ENCODE data around the gene SLC25A18.

Gene SLC25A18

DNA sequence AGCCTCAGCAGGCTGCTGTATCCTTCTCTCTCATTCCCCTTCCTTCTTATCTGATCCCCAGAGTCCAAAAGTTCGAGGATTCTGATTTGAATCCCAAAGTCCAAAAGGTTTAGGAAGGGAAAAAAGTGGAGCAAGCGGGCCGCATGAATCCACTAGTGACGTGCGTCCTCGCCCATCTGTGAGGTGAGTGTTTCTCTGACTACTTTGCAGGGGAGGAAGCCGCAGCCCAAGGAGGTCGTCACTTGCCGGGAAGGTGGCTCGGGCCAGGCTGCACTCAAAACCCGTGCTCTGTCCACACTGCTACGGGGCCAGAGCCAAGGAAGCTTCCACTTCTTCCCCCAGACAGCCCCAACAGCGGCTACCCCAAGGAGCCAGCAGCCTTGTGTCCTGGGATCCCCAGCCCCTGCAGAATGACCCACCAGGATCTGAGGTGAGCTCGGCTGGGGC is 16.3 kb downstream of the SLC25A18 start:
- H3K4me3 ChIP-seq (ENCODE audit: control insufficient read depth, low read depth, low read length): no peak overlapping the region
- no peak for DNase-seq (ENCODE audit: low read depth)
- no peak for TF ChIP-seq CTCF (conservative IDR thresholded peaks at IDR 0.05; ENCODE audit: control insufficient read depth, insufficient read depth, low read depth, low read length)

DNA sequence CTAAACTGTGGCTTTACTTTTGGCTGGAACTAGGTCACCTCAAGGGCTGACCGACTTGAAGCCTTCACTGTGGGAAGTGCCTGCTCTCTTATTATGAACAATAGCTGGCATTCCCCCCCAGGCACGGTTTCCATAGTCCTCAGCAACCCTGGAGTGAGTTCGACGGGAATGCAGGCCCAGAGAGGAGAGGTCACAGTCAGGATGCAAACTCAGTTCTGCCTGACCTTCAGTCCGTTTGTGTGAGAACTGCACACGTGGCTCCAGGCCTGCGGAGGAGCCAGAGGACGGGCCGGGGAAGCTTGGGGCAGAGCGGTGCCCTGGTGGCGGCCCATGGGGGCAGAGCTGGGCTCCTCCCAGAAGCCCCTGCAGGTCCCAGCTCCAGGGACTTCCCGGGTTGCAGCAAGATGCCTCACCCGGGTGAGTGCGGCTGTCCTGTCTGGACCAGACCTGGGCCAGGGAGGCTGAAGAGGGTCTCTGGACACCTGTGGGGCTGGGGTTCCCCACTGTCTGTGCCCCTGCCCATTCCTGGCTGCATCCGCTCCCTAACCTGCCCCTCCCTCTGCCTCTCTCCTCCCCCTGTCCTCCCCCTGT is 17.2 kb downstream of the SLC25A18 start:
- TF ChIP-seq CTCF (conservative IDR thresholded peaks at IDR 0.05; ENCODE audit: control insufficient read depth, insufficient read depth, low read depth, low read length): no peak
- H3K4me3 ChIP-seq (ENCODE audit: control insufficient read depth, low read depth, low read length): no peak overlapping the region
- no peak for DNase-seq (ENCODE audit: low read depth)

DNA sequence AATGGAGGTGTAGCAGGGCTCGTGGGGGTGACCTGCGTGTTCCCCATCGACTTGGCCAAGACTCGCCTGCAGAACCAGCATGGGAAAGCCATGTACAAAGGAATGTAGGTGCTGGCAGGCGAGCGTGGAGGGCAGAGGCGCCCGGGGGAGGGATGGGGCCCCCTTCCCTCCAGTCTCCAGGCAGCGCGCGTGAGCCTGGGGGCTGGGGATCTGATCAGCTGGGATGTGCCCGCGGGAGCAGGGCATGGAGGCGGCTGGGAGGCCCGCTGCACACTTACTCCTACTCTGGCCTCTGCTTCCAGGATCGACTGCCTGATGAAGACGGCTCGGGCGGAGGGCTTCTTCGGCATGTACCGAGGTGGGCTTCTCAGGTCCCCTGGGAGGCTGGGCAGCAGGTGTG is 17.8 kb downstream of the SLC25A18 start:
- H3K4me3 ChIP-seq (ENCODE audit: control insufficient read depth, low read depth, low read length): no peak overlapping the region
- no peak for DNase-seq (ENCODE audit: low read depth)
- TF ChIP-seq CTCF (conservative IDR thresholded peaks at IDR 0.05; ENCODE audit: control insufficient read depth, insufficient read depth, low read depth, low read length): no peak

DNA sequence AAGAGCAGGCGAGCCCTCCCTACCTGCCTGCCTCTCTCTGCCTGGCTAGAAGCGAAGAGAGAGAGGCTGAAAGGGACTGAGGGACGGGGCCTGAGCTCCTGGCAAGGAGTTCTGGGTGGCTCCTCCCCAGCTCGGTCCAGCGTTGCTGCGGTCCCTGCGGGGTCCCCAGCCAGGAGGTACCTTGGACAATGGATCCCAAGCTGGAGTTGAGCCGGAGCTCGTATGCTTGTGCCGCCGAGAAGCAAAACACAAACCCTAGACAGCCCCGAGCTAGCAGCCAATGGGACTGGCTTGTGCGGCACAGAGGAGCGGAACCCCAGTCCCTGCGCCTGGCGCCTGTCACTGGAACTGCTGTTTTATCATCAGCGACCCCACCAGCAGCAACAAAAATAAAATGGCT is 18.3 kb downstream of the SLC25A18 start:
- DNase-seq (ENCODE audit: low read depth): no peak
- H3K4me3 ChIP-seq (ENCODE audit: control insufficient read depth, low read depth, low read length): no peak overlapping the region
- no peak for TF ChIP-seq CTCF (conservative IDR thresholded peaks at IDR 0.05; ENCODE audit: control insufficient read depth, insufficient read depth, low read depth, low read length)

GRCh38 chr22:17583151-17583550 is 19.9 kb downstream of the SLC25A18 start:
- no peak for TF ChIP-seq CTCF (conservative IDR thresholded peaks at IDR 0.05; ENCODE audit: control insufficient read depth, insufficient read depth, low read depth, low read length)
- DNase-seq (ENCODE audit: low read depth): no peak
- H3K4me3 ChIP-seq (ENCODE audit: control insufficient read depth, low read depth, low read length): no peak overlapping the region

- H3K4me3 ChIP-seq (ENCODE audit: control insufficient read depth, low read depth, low read length): no peak overlapping the region
- no peak for DNase-seq (ENCODE audit: low read depth)
- TF ChIP-seq CTCF (conservative IDR thresholded peaks at IDR 0.05; ENCODE audit: control insufficient read depth, insufficient read depth, low read depth, low read length): no peak
These were observed 23.6 kb downstream of the SLC25A18 start for GRCh38 chr22:17586831-17587440.
